Liver (tissue), 9 donors: ENCODE results near the gene SH3GL3. TPM values are rescaled to one million over a fixed set of nuclear protein-coding genes. Genes with fewer than 3 reads are reported as not detected.

Experiments used
- DNase-seq: peaks from one replicate; pipeline ENCODE4 v3.0.0-alpha.2; 2017; ENCODE audit warnings: low spot score
- H3K27ac ChIP-seq, 2 donors: one replicate each; pipeline ENCODE4 v1.7.0; 2013; ENCODE audit warnings: inconsistent platforms in 2 of 2, low read length in 2 of 2, control low read depth in 1 of 2, low read depth in 1 of 2, mild to moderate bottlenecking in 1 of 2
- H3K27me3 ChIP-seq, 4 donors: one replicate each; pipeline versions ENCODE4 v1.6.1 to v1.7.0; 2013; ENCODE audit warnings: low read length in 3 of 4, inconsistent platforms in 1 of 4, mild to moderate bottlenecking in 1 of 4, moderate library complexity in 1 of 4; ENCODE audit not compliant: control insufficient read depth in 4 of 4, insufficient read depth in 4 of 4
- H3K36me3 ChIP-seq, 4 donors: one replicate each; pipeline versions ENCODE4 v1.6.1 to v1.7.0; 2013; ENCODE audit warnings: low read length in 3 of 4, mild to moderate bottlenecking in 3 of 4, low read depth in 1 of 4, moderate library complexity in 1 of 4; ENCODE audit not compliant: control insufficient read depth in 4 of 4, insufficient read depth in 3 of 4
- H3K4me1 ChIP-seq, 4 donors: one replicate each; pipeline versions ENCODE4 v1.6.1 to v1.7.0; 2013; ENCODE audit warnings: low read length in 3 of 4, mild to moderate bottlenecking in 3 of 4, moderate library complexity in 1 of 4; ENCODE audit not compliant: control insufficient read depth in 4 of 4, insufficient read depth in 4 of 4
- H3K4me3 ChIP-seq, 3 donors: one replicate each; pipeline versions ENCODE4 v1.6.1 to v1.7.0; 2013; ENCODE audit warnings: low read length in 3 of 3, control low read depth in 1 of 3, low read depth in 1 of 3, mild to moderate bottlenecking in 1 of 3
- H3K9ac ChIP-seq, 2 donors: one replicate each; pipeline ENCODE4 v1.7.0; 2013; ENCODE audit warnings: low read length in 2 of 2, mild to moderate bottlenecking in 2 of 2, moderate library complexity in 2 of 2, control low read depth in 1 of 2, low read depth in 1 of 2
- H3K9me3 ChIP-seq, 4 donors: one replicate each; pipeline versions ENCODE4 v1.6.1 to v1.7.0; 2013; ENCODE audit warnings: low read length in 3 of 4; ENCODE audit not compliant: control insufficient read depth in 4 of 4
- CTCF ChIP-seq: fragments of 150-350 bp; IDR thresholded peaks from 2 replicates; pipeline ENCODE4 v1.5.1; 2017; ENCODE audit warnings: improper control_type of control experiment, low read depth, low read length; ENCODE audit not compliant: missing input control
- EGR1 ChIP-seq, 2 donors: IDR thresholded peaks; 2 replicates each; pipeline ENCODE4 v1.6.1; 2016 to 2018; ENCODE audit warnings: antibody characterized with exemption in 2 of 2, low read depth in 2 of 2
- FOXA1 ChIP-seq: IDR thresholded peaks from 2 replicates; pipeline ENCODE4 v1.6.1; 2016; ENCODE audit warnings: antibody characterized with exemption
- FOXA2 ChIP-seq: IDR thresholded peaks from 2 replicates; pipeline ENCODE4 v1.6.1; 2016; ENCODE audit warnings: antibody characterized with exemption
- GABPA ChIP-seq, 2 donors: IDR thresholded peaks in 1 of 2; conservative IDR thresholded peaks in 1 of 2; 2 replicates each; pipeline ENCODE4 v1.6.1; 2016; ENCODE audit warnings: antibody characterized with exemption in 2 of 2, mild to moderate bottlenecking in 1 of 2, moderate library complexity in 1 of 2
- HNF4A ChIP-seq, 2 donors: conservative IDR thresholded peaks; 2 replicates each; pipeline ENCODE4 v1.6.1; 2016; ENCODE audit warnings: antibody characterized with exemption in 2 of 2, mild to moderate bottlenecking in 2 of 2
- MAX ChIP-seq: IDR thresholded peaks from 2 replicates; pipeline ENCODE4 v1.6.1; 2016; ENCODE audit warnings: antibody characterized with exemption
- RAD21 ChIP-seq, 2 donors: IDR thresholded peaks; 2 replicates each; pipeline ENCODE4 v1.6.1; 2016; ENCODE audit warnings: antibody characterized with exemption in 2 of 2, mild to moderate bottlenecking in 2 of 2
- REST ChIP-seq: IDR thresholded peaks from 2 replicates; pipeline ENCODE4 v1.6.1; 2016; ENCODE audit warnings: antibody characterized with exemption, mild to moderate bottlenecking
- SP1 ChIP-seq: IDR thresholded peaks from 2 replicates; pipeline ENCODE4 v1.6.1; 2018; ENCODE audit warnings: antibody characterized with exemption, mild to moderate bottlenecking
- TAF1 ChIP-seq: conservative IDR thresholded peaks from 2 replicates; pipeline ENCODE4 v1.6.1; 2016; ENCODE audit warnings: antibody characterized with exemption, mild to moderate bottlenecking
- YY1 ChIP-seq: IDR thresholded peaks from 2 replicates; pipeline ENCODE4 v1.6.1; 2016; ENCODE audit warnings: antibody characterized with exemption, mild to moderate bottlenecking
- ZBTB33 ChIP-seq: IDR thresholded peaks from 2 replicates; pipeline ENCODE4 v1.6.1; 2016; ENCODE audit warnings: antibody characterized with exemption
- WGBS: extraction: QIAGEN DNeasy Blood & Tissue Kit; methylation state at CpG from one replicate; pipeline ENCODE4 v1.1.7; 2013; 5-methylcytosine and 5-hydroxymethylcytosine counted together
- polyA plus RNA-seq, 2 donors: library from polyadenylated mRNA; stranded (reverse) in 1 of 2; unstranded in 1 of 2; fragments of 200-250 nt in 1 of 2; fragments of >200 nt in 1 of 2; fragmentation: Nextera tagmentation in 1 of 2; extraction: Ambion mirVana in 1 of 2; gene quantifications; one replicate each; pipeline versions ENCODE4 v1.2.1 to v1.2.3, GENCODE V29; 2013 to 2015
- total RNA-seq, 2 donors: library from RNA; depleted of rRNA; stranded (reverse); fragments of >200 nt; gene quantifications; one replicate each; pipeline ENCODE4 v1.2.3, GENCODE V29; 2014
- donor health status: healthy.
- donor health status: healthy.
- donor health status: healthy.
- donor health status: healthy.
- donor health status: healthy.

SH3GL3 gene
- total and polyA plus RNA-seq, 4 donors, result 0.23 TPM; not detected in 3

- Histone ChIP-seq H3K27me3 (no peaks in the 10 kb centered on the region), H3K27ac (no peak overlapping the region), H3K4me1 (no peaks in the 10 kb centered on the region), H3K9me3 (no peaks in the 10 kb centered on the region), H3K36me3 (no peaks in the 10 kb centered on the region), H3K9ac (no peak overlapping the region), H3K4me3 (no peak overlapping the region)
- 80% methylated on average over 5 of the region's 5 CpGs for WGBS
- TF ChIP-seq FOXA1 (no peak), HNF4A (conservative IDR thresholded peaks at IDR 0.05) (no peak), RAD21 (IDR thresholded peaks at IDR 0.05) (no peak), SP1 (no peak), ZBTB33 (no peak), CTCF (no peak), GABPA (IDR thresholded peaks at IDR 0.05 in 1 of 2, conservative IDR thresholded peaks at IDR 0.05 in 1 of 2) (no peak), REST (no peak), MAX (no peak), FOXA2 (no peak)
- no peak for DNase-seq
Observed at GRCh38 chr15:83612226-83612625, 165.1 kb downstream of the SH3GL3 start.

- Histone ChIP-seq H3K4me1 (no peaks in the 10 kb centered on the region), H3K36me3 (no peaks in the 10 kb centered on the region), H3K27me3 (no peaks in the 10 kb centered on the region), H3K4me3 (no peak overlapping the region), H3K9ac (no peak overlapping the region), H3K27ac (no peak overlapping the region), H3K9me3 (no peaks in the 10 kb centered on the region)
- WGBS, result over 99% methylated on average over 2 of the region's 2 CpGs
- TF ChIP-seq HNF4A (conservative IDR thresholded peaks at IDR 0.05) (no peak), REST (no peak), GABPA (IDR thresholded peaks at IDR 0.05 in 1 of 2, conservative IDR thresholded peaks at IDR 0.05 in 1 of 2) (no peak), CTCF (no peak), TAF1 (no peak), SP1 (no peak), EGR1 (IDR thresholded peaks at IDR 0.05; ENCODE audit: low read depth in 2 of 2) (no peak), YY1 (no peak)
- DNase-seq, result no peak
Observed at GRCh38 chr15:83612898-83613635, 165.9 kb downstream of the SH3GL3 start.
